Left renal pelvis (tissue), 4 donors: ENCODE data around the gene QSER1. TPM values are rescaled to one million over a fixed set of nuclear protein-coding genes. Genes with fewer than 3 reads are reported as not detected.
"Not testable (repeated sequence)": the region's sequence is repeated elsewhere in the genome, so short reads cannot be mapped to it uniquely, and the experiment has no call there.

Experiments
- DNase-seq, 4 donors: peaks; one replicate each; pipeline ENCODE4 v3.0.0-alpha.2; 2013; ENCODE audit warnings: low read depth in 4 of 4, low spot score in 3 of 4
- polyA plus RNA-seq, 4 donors: library from polyadenylated mRNA; unstranded; fragments of 120-200 nt; gene quantifications; one replicate each; pipeline ENCODE4 v1.2.1, GENCODE V29; 2013; ENCODE audit not compliant: insufficient read length in 4 of 4

QSER1 gene
- 10 to 100 TPM; 41.4 to 50.0 (median 45.4) TPM for polyA plus RNA-seq

DNA sequence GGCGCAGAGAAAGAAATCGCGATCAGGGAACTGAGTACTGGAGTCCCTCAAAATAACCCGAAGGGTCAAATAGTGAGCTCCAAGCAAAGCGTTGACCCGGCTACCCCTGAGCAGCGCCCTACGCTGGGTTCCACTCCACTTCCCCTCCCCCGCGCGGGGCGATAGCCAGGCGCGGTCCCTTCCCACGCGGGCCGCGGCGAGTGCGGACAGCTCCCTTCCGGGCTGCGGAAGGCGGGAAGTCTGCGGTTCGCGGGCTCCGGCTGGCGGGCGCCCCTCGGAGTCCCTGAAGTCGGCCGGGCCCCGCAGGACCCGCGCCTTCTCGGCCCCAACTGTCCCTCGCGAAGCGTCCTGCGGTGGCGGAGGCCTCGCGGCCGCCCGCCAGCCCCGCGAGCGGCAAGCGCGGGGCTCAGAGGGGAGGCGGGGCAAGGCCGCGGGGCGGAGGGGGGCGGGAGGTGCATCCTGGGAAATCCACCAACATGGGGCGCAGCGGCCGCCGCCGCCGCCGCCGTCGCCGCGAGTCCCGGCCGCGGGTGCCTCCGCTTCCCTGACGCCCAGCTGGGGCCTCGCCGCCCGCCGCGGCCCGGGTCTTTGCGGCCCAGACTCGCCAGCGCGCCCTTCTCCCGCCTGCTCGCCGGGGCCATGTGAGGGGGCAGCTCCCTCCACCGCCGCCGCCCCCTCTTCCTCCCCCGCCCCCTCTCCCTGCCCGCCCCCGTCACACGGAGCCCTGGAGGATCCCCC lies at the start of gene QSER1:
QSER1 (plus strand) TSS at position 457 of the 738 bp plus-strand sequence. CDS start 315 bp downstream, outside the sequence.
- peak; percentile 48 to 59 (median 58) for DNase-seq

DNA sequence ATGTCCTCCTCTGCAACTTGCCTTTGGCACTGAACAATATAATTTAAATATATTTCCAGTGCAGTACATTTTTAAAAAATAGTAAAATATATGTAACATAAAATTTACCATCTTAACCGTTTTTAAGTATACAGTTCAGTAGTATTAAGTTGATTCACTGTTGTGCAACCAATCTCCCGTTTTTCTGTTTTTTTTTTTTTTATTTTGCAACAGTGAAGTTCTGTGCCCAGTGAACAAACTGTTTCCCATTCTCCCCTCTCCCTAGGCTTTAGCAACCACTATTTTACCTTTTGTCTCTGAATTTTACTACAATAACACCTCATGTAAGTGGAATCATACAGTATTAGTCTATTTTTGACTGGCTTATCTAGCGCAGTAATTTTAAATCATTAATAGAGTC lies 49.1 kb upstream of the QSER1 start:
- no peak for DNase-seq

DNA sequence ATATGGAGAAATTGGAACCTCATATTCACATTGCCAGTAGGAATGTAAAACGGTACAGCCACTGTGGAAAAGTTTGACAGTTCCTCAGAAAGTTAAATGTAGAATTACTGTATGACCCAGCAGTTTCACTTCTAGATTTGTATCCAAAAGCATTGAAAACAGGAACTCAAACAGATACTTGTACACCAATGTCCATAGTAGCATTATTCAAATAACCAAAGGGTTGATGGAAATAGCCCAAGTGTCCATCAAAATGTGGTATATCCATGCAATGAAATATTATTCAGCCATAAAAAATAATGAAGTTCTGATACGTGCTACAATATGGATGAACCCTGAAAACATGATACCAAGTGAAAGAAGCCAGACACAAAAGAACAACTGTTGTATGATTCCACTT lies 45.1 kb upstream of the QSER1 start:
- no peak for DNase-seq

DNA sequence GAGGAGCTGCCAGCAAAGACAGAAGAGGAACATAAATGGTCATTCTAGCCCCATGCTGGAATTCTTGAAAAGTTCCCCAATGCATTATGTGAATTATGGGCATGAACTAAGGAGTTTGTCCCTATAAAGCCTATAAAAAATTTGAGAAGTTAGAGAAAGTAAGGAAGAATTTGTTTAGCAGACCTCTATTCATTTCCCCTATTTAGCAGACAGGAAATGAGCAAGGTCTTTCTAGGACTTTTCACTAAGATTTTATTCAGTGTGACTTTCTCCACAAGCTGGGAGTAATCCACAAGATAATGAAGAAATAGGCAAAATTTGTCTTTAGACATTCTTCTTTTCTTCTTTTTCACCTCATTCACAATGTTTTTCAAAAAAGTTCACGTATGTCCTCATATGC lies 42.9 kb upstream of the QSER1 start:
- DNase-seq, result no peak

DNA sequence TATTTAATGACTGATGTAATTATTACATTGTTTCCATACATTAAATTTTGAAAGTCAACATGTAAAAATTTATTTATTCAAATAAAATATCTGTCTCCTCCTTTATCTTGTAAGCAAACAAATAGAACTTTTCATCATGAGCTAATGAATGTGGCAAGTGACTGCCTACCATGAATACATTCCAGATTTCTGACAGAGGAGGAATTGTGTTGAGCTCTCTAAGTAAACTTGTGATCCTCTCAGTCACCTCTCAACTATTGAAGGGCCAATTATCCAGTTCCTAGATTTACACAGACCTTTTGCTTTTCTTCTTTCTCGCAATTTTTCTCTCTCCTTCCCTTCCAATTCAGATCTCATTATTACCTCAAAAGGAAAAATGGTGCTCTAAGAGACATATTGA lies 41.4 kb upstream of the QSER1 start:
- DNase-seq, result no peak

DNA sequence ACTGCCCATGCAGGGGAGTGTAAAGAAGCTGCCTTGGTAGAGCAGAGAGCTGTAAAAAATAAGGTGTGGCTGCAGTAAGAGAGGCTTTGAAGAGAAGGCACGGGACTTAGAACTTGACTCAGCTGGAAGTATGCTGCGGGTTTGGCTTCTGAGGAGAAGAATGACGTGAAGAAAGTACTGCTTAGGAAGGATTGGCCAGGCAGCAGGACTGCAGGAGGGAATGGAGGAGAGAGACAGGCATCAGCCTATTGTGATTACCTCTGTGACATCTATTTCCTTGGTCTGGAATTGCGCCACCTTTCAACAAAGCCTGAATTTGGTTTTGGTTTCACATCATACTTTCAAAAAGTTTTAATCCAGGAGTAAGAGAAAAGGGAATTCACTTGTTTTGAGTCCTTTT lies 40.4 kb upstream of the QSER1 start:
- DNase-seq, result no peak

DNA sequence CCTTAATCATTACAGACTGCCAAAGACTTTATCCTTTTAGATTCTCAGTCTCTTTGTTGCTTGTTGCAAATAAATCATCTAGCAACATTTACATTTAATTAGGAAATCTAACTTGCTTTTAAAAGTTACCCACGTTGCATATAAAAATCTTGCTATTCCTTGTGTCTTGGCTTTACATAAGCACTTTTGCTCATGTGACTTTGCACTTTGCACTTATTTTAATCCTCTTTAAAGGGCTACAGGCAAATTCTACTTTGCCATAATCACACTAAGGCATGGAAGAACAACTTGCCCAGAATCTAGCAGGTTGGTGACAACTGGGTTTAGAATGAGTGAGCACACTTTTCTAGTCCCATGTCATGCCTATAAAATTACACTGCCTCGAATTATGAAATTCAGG lies 37.0 kb upstream of the QSER1 start:
- no peak for DNase-seq

DNA sequence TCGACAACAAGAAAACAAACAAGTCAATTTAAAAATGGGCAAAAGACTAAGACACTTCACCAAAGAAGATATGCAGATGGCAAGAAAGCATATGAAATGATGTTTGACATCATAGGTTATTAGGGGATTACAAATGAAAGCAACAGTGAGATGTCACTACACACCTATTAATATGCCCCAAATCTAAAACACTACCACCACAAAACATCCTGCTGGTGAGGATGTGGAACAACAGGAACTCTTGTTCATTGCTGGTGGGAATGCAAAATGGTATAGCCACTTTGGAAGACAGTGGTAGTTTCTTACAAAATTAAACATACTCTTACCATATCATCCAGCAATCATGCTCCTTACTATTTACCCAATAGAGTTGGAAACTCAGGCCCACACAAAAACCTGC lies 33.9 kb upstream of the QSER1 start:
- DNase-seq, result no peak

DNA sequence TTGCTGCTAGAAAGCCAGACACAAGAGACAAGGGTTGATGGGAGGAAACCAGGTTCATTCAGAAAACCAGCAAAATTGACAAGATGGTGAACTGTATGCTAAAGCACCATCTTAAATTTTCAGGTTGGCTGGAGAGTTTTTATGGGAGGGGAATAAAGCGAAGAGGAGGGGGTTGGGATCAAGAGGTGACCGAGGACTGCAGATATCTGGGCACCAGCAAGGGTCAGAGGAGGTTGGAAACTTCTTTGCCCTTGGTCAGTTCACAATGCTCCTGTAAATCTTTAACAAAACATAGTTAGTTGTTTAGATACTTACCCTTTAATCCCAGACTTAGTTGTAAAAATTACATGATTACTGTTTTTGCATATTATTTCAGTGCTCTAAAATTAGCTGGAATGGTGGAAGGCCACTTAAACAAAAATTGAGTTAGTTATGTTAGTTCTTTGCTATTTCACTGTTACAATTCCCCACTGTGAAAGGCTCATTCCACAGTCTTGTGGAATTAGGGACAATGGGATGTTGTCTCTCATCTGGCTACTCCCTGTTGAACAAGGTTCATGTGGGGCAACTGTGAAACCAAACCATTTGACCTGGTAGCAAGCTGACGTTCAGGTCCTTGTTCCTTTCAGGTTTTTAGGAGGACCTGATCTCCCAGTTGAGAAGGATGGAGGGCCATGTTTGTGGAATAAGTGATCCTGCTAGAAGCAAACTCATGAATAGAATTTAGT lies 30.6 kb upstream of the QSER1 start:
- DNase-seq, result no peak

DNA sequence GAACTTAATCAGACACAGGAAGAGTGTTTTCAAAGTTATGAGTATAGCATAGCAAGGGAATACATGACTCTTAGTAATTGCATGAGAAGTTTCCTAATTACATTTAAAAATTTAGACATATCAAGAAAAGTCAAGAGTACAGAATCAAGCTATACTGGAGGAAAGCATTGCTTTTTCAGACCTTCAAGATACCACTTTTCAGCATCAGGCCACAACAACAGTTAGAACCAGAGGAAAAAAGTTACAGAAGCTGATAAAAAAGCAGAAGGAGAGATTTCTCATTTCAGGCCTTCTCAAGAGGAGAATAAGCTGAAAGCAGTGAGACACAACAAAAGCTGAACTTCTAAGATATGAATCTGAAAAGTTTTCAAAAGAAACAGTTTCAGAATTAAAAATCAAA lies 28.1 kb upstream of the QSER1 start:
- no peak for DNase-seq

DNA sequence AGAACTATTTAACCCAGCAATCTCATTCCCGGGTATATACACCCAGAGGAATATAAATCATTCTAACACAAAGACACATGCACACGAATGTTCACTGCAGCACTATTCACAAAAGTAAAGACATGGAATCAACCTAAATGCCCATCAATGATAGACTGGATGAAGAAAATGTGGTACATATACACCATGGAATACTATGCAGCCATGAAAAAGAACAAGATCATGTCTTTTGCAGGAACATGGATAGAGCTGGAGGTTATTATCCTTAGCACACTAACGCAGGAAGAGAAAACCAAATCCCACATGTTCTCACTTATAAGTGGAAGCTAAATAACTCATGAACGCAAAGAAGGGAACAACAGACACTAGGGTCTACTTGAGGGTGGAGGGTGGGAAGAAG lies 23.9 kb upstream of the QSER1 start:
- DNase-seq, result not testable (repeated sequence)

DNA sequence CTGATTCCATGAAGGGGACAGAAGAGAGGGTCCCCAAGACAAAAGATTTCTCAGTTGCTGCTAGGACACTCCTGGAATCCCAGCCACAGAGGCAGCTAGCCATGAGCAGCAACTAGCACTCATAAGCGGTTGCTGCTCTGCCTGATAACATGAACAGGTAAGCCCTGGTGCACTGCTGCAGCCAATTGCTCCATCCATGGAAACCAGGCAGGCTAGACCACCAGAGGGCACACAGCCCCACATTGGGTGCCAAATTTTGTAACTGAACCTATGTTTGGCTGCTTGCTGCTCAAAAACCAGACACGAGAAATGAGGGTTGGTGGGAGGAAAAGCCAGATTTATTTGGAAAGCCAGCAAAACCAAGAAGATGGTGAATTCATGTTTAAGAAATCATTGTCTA lies 21.9 kb upstream of the QSER1 start:
- no peak for DNase-seq

DNA sequence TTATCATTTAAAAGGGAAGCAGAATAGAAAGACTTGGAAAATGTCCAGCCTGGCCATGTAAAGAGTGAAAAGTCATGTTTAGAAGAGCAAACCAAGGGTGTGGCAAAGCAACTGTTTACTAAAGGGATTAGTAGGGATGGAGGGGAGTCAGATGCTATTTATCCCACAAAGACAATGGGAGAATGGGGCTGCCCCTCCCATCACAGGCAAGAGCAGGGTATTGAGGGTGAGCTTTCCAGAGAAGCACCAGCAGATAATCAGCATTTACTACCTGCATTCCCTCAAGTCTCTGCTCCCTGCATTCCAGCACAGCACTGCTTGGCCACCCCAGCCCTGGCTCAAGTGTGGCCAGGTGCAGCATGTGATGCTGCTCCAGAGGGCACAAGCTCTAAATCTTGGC lies 18.5 kb upstream of the QSER1 start:
- no peak for DNase-seq

DNA sequence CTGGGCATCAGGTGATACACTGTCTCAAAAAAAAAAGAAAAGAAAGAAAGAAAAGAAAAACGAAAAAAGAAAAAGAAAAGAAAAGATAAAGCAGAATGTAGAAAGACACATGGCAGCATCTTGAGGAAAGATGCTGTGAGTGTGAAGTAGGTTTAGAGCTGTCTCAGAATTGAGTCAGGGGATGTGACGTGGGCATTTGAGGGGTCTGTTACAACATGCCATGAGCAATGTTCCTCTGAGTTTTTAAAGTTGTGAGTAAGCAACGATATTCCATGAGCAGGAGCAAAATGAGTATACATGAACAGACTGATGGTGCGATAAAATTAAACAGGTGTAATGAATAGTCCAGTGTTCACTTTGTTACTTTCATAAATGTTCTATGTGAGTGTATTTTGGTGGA lies 11.3 kb upstream of the QSER1 start:
- DNase-seq, result no peak

DNA sequence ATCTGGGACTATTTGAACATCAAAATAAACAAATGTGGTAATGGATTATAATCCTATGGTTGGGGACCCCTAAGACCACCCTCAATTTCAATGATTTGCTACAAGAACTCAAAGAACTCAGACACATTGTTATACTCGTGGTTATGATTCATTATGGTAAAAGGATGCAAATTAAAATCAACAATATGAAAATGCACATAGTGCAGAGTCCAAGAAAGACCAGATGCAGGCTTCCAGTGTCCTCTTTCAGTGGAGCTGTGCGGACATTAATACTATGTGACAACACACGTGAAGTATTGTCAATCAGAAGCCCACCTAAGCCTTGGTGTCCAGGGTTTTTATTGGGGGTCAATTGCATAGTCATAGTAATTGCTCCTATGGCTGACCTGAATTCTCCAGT lies 9.2 kb upstream of the QSER1 start:
- no peak for DNase-seq

DNA sequence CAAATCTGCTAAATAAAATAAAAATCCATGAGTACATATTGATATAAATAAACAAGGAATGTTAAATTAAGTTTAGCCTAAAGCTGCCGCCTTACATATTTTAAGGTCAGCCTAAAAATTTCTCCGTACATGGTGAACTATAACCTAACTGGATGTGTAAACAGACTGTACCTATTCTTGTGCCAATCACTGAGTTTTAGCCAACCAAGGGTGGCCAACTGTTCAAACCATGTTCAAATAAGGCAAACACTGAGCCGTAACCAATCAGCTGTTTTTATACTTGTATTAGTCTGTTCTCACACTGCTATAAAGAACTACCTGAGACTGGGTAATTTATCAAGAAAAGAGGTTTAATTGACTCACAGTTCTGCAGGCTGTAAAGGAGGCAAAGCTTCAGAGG lies 8.6 kb upstream of the QSER1 start:
- DNase-seq, result no peak

DNA sequence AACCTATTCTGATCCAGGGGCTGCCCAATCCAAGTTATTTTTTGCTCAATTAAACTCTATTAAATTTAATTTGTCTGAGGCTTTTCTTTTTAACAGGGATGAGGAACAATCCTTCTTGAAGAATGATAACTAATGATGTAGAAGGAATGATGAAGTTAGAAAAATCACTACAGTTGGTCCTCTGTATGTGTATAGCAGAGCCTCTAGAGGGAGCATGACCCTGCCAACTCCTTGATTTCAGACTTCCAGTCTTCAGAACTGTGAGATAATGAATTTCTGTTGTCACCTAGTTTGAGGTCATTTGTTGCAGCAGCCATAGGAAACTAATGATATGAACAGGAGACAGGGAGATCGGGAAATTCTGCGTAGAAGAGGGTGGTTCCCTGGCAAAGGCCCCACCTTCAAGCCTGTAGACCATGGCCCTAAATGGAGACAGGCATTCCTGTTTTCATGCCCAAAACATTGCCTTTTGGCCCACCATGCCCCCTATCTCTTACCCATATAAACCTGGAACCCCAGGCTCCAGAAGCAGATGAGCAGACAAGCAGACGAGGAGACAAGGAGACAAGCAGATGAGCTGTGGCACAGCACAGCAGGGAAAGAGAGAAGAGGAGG lies 7.7 kb upstream of the QSER1 start:
- no peak for DNase-seq

DNA sequence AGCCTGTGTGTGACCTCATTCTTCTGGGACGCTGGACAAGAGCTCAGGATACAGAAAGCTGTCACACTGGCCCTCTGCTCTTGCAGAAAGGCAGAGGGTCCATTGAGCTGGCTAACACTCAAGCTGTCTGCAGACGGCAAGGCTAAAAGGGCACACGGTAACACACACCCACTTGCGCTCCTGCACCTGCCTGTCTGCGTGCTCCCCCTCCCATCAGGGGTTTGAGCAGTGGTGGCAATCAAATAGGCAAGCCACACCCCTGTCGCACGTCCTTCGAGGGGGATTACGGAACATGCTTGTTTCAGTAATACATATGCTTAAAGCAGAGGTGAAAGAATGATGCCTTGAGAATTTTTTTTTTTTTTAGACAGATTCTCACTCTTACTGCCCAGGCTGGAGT lies 7.1 kb upstream of the QSER1 start:
- no peak for DNase-seq

DNA sequence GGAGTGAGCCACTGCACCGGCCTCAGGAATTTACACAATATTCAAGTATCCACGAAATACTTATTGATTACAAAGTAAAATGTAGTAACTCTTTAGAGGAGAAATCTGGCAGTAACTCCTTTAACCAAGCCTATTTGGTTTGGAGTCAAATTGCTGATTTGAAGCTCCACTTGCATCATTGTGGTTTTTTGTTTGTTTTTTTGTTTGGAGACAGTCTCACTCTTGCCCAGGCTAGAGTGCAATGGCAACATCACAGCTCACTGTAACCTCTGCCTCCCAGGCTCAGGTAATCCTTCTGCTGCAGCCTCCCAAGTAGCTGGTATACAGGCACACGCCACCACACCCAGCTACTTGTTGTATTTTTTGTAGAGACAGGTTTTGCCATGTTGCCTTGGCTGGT lies 6.4 kb upstream of the QSER1 start:
- DNase-seq, result no peak

DNA sequence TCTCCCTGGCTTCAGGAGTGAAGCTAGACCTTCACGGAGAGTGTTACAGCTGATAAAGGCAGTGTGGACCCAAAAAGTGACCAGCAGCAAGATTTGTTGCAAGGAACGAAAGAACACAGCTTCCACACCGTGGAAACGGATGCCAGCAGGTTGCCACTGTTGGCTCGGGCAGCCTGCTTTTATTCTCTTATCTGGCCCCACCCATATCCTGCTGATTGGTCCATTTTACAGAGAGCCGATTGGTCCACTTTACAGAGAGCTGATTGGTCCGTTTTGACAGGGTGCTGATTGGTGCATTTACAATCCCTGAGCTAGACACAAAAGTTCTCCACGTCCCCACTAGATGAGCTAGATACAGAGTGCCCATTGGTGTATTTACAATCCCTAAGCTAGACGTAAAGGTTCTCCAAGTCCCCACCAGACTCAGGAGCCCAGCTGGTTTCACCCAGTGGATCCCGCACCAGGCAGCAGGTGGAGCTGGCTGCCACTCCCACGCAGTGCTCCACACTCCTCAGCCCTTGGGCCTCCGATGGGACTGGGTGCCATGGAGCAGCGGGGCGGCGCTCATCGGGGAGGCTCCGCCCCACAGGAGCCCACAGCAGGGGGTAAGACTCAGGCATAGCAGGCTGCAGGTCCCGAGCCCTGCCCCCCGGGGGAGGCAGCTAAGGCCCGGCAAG lies 4.8 kb upstream of the QSER1 start:
- not testable (repeated sequence) for DNase-seq

DNA sequence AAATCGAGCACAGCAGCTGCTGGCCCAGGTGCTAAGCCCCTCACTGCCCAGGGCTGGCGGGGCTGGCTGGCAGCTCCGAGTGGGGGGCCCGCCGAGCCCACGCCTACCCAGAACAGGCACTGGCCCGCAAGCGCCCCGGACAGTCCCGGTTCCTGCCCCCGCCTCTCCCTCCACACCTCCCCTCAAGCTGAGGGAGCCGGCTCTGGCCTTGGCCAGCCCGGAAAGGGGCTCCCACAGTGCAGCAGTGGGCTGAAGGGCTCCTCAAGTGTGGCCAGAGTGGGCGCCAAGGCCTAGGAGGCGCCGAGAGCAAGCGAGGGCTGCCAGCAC lies 4.3 kb upstream of the QSER1 start:
- DNase-seq, result not testable (repeated sequence)
